Measurements from ENCODE around the gene BBS12.

GRCh38 chr4:122744229-122744628 is 11.7 kb downstream of the BBS12 start:
- TF ChIP-seq CTCF (IDR thresholded peaks at IDR 0.05) (no peak), POLR2A (IDR thresholded peaks at IDR 0.05) (no peak)

All from lower leg skin (tissue), 3 donors.